WI38 (cell line): ENCODE measurements around the gene TMEM63B.

Experiments used
- H3K4me3 ChIP-seq: 2 replicates; pipeline ENCODE4 v1.5.1; 2011; ENCODE audit warnings: low read depth, mild to moderate bottlenecking, control low read depth, low read length
- TF ChIP-seq, protein P1 (sequence below): IDR thresholded peaks from 2 replicates; pipeline ENCODE4 v1.5.1; 2012; ENCODE audit warnings: low read depth, mild to moderate bottlenecking, control low read depth, low read length

The TMEM63B gene

DNA sequence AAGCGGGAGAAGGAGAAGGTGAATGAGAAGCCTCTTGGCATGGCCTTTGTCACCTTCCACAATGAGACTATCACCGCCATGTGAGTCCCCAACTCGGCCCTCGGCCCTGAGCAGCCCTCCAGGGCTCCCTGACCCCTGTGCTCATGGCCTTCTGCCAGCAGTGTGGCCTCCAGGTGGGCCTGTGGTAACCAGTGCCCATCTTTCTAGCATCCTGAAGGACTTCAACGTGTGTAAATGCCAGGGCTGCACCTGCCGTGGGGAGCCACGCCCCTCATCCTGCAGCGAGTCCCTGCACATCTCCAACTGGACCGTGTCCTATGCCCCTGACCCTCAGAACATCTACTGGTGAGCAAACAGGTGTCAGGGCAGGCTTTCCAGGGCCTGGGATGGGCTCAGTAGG is 21.0 kb downstream of the TMEM63B start:
- no peak overlapping the region for H3K4me3 ChIP-seq
- TF ChIP-seq, protein P1, sequence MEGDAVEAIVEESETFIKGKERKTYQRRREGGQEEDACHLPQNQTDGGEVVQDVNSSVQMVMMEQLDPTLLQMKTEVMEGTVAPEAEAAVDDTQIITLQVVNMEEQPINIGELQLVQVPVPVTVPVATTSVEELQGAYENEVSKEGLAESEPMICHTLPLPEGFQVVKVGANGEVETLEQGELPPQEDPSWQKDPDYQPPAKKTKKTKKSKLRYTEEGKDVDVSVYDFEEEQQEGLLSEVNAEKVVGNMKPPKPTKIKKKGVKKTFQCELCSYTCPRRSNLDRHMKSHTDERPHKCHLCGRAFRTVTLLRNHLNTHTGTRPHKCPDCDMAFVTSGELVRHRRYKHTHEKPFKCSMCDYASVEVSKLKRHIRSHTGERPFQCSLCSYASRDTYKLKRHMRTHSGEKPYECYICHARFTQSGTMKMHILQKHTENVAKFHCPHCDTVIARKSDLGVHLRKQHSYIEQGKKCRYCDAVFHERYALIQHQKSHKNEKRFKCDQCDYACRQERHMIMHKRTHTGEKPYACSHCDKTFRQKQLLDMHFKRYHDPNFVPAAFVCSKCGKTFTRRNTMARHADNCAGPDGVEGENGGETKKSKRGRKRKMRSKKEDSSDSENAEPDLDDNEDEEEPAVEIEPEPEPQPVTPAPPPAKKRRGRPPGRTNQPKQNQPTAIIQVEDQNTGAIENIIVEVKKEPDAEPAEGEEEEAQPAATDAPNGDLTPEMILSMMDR, result no peak

DNA sequence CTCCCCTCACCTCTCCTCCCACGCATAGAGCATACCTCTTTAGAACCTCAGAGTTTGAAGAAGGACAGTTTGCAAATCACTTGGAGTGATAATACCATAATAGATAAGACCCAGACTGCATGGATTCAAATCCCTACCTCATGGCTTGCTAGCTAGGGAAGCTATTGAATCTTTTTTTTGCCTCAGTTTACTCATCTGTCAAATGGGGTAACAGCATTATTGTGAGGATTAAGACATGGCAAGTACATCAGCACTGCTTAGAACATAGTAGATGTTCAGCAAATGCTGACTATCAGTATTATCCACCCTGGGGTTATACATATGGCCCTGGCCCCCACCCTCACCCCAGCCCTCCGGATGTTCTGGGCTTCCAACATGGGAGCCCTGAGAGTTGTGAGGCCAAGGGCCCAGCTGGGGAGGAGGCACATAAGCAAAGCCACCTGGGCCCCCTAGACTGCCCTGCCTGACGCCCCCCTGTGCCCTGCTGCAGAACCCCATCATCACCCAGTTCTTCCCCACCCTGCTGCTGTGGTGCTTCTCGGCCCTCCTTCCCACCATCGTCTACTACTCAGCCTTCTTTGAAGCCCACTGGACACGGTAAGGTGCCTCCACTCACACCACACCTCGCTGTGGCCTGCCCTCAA is 22.1 kb downstream of the TMEM63B start:
- TF ChIP-seq, protein P1, result no peak

DNA sequence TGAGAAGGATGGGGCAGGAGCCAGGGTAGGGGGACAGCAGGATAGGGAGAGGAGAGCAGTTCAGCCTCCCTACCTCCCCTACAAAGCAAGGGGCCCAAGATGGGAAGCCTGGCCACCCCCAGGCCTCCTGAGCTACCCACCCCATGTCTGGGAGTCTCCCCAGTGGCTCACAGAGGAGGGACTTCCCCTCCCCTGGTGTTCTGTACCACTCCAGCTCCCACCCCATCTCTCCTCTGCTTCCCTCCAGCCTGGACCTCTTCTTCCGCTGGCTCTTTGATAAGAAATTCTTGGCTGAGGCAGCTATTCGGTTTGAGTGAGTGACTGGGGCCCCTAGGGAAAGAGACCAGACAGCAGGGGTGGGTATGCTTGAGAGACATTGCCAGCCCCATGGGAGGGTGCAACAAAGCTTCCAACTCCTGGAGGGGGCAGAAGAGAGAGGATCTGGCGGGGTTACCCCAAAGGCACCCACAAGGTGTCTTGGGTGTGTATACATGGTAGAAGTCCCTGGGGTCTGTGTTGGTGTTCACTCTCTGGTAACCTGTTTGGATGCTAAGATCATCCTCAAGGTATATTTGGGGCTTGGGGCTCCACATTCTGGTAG is 23.1 kb downstream of the TMEM63B start:
- H3K4me3 ChIP-seq, result no peak overlapping the region
- TF ChIP-seq, protein P1, result no peak

More for the DNA sequence above, 22.1 kb downstream of the TMEM63B start:
- H3K4me3 ChIP-seq, result no peak overlapping the region

DNA sequence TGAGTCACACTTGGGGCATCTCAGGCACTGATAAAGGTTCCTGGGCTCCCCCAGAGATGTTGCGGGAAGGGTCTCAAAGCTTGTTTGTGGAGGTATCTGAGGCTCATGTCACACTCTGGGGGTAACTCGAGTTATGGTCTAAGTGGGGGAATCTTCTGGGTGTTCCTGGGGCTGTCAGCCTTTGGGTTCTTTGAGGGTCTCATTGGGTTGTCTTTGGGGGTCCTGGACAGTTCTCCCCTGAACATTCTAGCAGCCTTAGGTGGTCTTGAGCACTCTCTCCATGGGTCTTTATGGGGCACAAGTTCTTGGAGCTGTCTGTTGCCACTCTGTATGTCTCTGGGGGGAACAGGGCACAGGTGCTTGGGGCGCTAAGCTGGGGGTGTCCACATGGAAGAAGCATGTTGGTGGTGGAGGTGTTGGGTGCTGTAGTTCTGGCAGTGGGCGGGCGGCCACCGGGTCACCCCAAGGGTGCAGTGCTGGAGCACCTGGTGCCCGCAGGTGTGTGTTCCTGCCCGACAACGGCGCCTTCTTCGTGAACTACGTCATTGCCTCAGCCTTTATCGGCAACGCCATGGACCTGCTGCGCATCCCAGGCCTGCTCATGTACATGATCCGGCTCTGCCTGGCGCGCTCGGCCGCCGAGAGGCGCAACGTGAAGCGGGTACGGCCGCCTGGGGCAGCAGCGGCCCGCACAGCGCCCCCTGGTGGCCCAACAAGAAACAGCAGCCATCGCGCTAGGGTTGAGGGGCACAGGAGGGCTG is 24.2 kb downstream of the TMEM63B start:
- no peak overlapping the region for H3K4me3 ChIP-seq
- TF ChIP-seq, protein P1, result peak; percentile 94

DNA sequence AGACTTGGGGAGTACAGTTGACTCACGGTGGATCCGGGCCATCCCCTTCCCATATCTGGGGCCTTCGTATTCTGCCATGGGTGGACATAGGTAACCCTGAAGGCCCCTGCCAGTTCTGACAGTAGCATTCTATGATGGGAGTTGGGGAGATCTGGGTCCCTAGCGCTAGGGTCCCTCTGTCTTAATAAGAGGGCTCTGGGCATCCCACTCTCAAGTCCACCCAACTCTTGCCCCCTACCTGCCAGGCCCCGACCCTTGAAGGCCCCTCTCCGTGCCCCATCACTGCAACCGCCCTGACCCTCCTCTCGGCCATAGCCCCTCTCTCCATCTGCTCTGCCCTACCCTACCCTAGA is 24.7 kb downstream of the TMEM63B start:
- no peak overlapping the region for H3K4me3 ChIP-seq
- TF ChIP-seq, protein P1, result no peak

DNA sequence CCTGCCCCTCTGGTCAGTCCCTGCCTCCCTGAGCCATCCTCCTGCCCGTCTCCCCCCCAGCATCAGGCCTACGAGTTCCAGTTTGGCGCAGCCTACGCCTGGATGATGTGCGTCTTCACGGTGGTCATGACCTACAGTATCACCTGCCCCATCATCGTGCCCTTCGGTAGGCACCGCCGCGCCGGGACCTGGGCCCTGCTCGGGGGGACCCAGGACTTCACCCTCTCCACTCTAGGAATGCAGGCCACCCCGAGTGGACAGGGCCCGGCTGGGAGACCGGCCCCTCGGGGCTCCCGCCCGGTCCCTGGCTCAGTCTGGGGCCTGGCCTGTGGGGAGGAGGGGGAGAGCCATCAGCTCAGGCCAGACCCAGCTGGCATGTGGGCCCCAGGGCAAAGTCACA is 25.2 kb downstream of the TMEM63B start:
- TF ChIP-seq, protein P1, result no peak
- no peak overlapping the region for H3K4me3 ChIP-seq

DNA sequence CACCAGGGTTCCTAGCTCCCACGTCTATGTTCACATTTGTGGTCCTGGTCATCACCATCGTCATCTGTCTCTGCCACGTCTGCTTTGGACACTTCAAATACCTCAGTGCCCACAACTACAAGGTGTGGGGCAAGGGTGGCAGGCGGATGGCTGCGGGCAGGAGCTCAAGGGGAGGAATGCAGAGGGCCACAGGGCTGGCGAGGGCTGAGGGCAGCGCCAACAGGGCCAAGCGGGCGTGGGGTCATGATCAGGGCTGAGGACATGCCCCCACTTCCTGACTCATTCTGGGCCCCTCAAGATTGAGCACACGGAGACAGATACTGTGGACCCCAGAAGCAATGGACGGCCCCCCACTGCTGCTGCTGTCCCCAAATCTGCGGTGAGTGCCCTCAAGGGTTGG is 26.7 kb downstream of the TMEM63B start:
- TF ChIP-seq, protein P1, result no peak
- no peak overlapping the region for H3K4me3 ChIP-seq
